Skeletal muscle satellite cell (primary cell): ENCODE data around the gene RAB3IL1.

Experiments used
- H3K27me3 ChIP-seq: 2 replicates; pipeline ENCODE4 v1.7.0; 2013; ENCODE audit warnings: low read length; ENCODE audit not compliant: control insufficient read depth, insufficient read depth
- H3K36me3 ChIP-seq: 2 replicates; pipeline ENCODE4 v1.7.0; 2013; ENCODE audit warnings: mild to moderate bottlenecking, control low read depth, low read length; ENCODE audit not compliant: insufficient read depth
- H3K4me1 ChIP-seq: 2 replicates; pipeline ENCODE4 v1.7.0; 2013; ENCODE audit warnings: low read length; ENCODE audit not compliant: control insufficient read depth, insufficient read depth
- H3K4me2 ChIP-seq: 2 replicates; pipeline ENCODE4 v1.7.0; 2013; ENCODE audit warnings: mild to moderate bottlenecking, low read length
- H3K4me3 ChIP-seq: 2 replicates; pipeline ENCODE4 v1.7.0; 2013; ENCODE audit warnings: low read length
- H3K9ac ChIP-seq: 2 replicates; pipeline ENCODE4 v1.7.0; 2013; ENCODE audit warnings: mild to moderate bottlenecking, low read depth, low read length, moderate library complexity
- H3K9me3 ChIP-seq: replicated peaks from 2 replicates; pipeline ENCODE4 v1.7.0; 2013; ENCODE audit warnings: mild to moderate bottlenecking, control low read depth, low read length

Gene RAB3IL1

DNA sequence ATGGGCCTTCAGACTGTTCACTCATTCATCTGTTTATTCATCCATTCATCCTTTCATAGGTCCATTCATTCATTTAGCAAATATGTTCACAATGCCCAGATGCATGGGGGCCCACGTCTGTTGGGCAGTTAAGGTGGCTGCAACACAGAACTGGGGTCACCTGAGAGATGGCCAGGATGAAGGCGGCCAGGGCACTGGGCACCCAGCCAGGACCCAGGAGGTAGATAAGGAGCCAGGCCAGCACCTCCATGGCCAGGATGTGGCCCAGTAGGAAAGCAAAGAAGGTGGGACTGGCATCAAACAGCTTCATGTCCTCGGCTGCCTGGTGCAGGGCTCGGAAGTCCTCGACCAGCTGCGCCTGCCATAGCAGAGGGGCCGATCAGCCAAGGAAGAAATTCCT is 38.2 kb downstream of the RAB3IL1 start:
- no peak overlapping the region for H3K4me3 ChIP-seq
- H3K4me2 ChIP-seq: no peak overlapping the region
- peaks cover 44% of the 10 kb centered on the region for H3K4me1 ChIP-seq
- no peaks in the 10 kb centered on the region for H3K9me3 ChIP-seq
- no peaks in the 10 kb centered on the region for H3K27me3 ChIP-seq
- H3K36me3 ChIP-seq: peaks cover 52% of the 10 kb centered on the region
- H3K9ac ChIP-seq: no peak overlapping the region

DNA sequence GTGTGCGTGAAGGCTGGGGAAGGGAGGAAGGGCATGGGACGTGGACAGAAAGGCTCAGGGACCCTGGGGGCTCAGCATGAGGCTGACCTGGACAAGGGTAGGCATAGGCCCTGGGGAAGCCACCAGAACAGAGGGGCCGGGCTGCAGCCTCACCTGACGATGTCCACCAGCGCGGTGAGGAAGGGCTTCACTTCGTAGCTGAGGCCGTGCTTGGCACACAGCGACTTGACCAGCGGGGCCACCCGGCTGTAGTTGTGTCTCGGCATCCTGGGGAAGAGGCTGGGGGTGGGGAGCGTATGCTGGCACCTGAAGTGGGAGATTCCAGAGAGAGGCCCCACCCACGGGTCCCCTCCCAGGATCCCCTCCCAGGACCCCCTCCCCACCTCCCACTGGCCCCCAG is 41.7 kb downstream of the RAB3IL1 start:
- Histone ChIP-seq H3K9ac (no peak overlapping the region), H3K9me3 (no peaks in the 10 kb centered on the region), H3K4me2 (no peak overlapping the region), H3K4me1 (peaks cover 41% of the 10 kb centered on the region), H3K27me3 (no peaks in the 10 kb centered on the region), H3K4me3 (no peak overlapping the region), H3K36me3 (peaks cover 61% of the 10 kb centered on the region)

GRCh38 chr11:61874853-61875252 is 42.5 kb downstream of the RAB3IL1 start:
- no peak overlapping the region for H3K4me2 ChIP-seq
- H3K36me3 ChIP-seq: peaks cover 61% of the 10 kb centered on the region
- H3K9me3 ChIP-seq: no peaks in the 10 kb centered on the region
- peaks cover 37% of the 10 kb centered on the region for H3K4me1 ChIP-seq
- no peak overlapping the region for H3K4me3 ChIP-seq
- H3K27me3 ChIP-seq: no peaks in the 10 kb centered on the region
- no peak overlapping the region for H3K9ac ChIP-seq

GRCh38 chr11:61874377-61874809 is 43.0 kb downstream of the RAB3IL1 start:
- no peaks in the 10 kb centered on the region for H3K9me3 ChIP-seq
- no peak overlapping the region for H3K4me2 ChIP-seq
- H3K4me3 ChIP-seq: no peak overlapping the region
- H3K27me3 ChIP-seq: no peaks in the 10 kb centered on the region
- peaks cover 57% of the 10 kb centered on the region for H3K36me3 ChIP-seq
- H3K4me1 ChIP-seq: peaks cover 33% of the 10 kb centered on the region
- no peak overlapping the region for H3K9ac ChIP-seq

- no peaks in the 10 kb centered on the region for H3K27me3 ChIP-seq
- no peak overlapping the region for H3K4me3 ChIP-seq
- H3K4me2 ChIP-seq: no peak overlapping the region
- no peaks in the 10 kb centered on the region for H3K9me3 ChIP-seq
- H3K36me3 ChIP-seq: peaks cover 51% of the 10 kb centered on the region
- H3K4me1 ChIP-seq: peaks cover 31% of the 10 kb centered on the region
- H3K9ac ChIP-seq: no peak overlapping the region
Observed at GRCh38 chr11:61873588-61874376, 43.6 kb downstream of the RAB3IL1 start.

DNA sequence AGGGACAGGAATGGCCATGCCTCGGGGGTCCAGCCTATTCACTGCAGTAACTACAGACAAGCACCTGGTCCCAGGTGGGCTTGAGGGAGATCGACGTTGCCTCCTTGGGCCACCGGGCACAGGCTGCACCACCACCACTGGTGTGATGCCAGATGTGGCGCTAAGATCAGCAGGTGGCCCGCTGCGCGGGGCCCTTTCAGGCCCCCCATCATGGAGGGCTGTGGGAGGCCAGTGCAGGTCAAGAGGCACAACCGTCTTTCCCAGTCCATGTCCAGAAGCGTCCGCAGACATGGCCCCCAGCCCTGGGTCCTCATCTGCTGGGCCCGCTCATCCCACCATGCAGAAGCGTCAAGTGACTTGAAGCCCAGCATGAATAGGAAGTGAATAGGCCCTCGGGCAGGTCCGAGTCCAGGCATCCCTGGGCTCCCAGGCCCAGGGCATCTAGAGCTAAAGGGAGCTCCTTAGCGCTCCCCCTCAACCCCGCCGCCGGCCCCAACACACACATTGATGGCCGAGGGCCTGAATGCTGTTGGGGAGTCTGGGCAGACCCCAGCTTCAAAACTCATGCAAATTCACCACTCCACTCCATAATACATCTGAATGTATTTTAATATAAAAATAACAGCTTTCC is 44.3 kb downstream of the RAB3IL1 start:
- Histone ChIP-seq H3K36me3 (peaks cover 44% of the 10 kb centered on the region), H3K4me1 (peaks cover 31% of the 10 kb centered on the region), H3K4me2 (no peak overlapping the region), H3K4me3 (no peak overlapping the region), H3K9ac (no peak overlapping the region), H3K27me3 (no peaks in the 10 kb centered on the region), H3K9me3 (no peaks in the 10 kb centered on the region)

DNA sequence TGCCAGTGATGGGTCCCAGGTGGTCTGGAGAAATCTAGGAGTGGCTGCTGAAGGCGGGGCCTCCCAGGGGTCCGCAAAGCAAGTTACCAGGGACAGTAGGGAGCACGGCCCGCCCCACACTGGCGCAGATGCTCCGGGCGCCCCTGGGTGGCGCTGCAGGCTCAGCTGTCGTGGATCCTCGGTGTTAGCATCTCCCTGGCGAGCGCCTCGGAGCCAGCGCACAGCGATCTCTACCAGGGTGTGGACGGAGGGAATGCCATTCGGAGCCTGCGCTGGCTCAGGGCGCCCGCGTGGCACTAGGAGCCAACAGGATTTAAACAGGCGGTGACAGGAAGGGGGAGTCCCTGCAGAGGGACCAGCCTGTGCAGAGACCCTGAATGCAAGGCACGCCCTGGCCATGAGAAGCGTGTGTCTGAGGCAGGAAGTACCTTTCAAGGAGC is 46.2 kb downstream of the RAB3IL1 start:
- Histone ChIP-seq H3K9ac (peak overlapping the region; percentile 45), H3K4me3 (peak overlapping the region; percentile 7), H3K36me3 (peaks cover 26% of the 10 kb centered on the region), H3K9me3 (no peaks in the 10 kb centered on the region), H3K4me1 (peaks cover 31% of the 10 kb centered on the region), H3K27me3 (no peaks in the 10 kb centered on the region), H3K4me2 (peak overlapping the region; percentile 63)

DNA sequence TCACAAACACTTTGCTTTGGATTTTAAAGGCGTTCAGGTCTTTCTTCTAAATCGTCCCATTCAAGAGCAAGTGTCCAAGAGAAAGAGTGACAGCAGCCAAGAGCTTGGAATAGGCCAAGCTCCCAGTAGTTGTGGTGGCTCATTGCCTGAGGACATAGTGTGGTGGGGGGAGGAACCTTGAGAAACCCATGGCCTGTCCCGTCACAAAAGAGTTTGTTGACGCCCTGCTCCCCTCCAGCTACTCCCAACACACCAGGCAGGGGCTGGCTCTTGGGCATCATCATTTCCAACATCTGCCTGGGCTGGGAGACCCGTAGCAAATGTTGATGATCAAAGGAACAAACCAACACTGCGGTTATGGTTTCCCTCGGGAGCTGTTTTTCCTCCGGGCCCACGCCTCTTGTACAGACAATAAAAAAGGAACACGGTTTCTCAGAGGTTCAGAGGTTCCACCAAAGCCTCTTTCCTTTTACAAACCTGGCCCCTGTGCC is 46.8 kb downstream of the RAB3IL1 start:
- H3K27me3 ChIP-seq: no peaks in the 10 kb centered on the region
- no peak overlapping the region for H3K4me3 ChIP-seq
- peak overlapping the region; percentile 45 for H3K9ac ChIP-seq
- H3K4me1 ChIP-seq: peaks cover 31% of the 10 kb centered on the region
- H3K36me3 ChIP-seq: peaks cover 27% of the 10 kb centered on the region
- H3K9me3 ChIP-seq: no peaks in the 10 kb centered on the region
- H3K4me2 ChIP-seq: peak overlapping the region; percentile 63

- Histone ChIP-seq H3K36me3 (peaks cover 27% of the 10 kb centered on the region), H3K27me3 (no peaks in the 10 kb centered on the region), H3K9me3 (no peaks in the 10 kb centered on the region), H3K4me2 (no peak overlapping the region), H3K4me3 (no peak overlapping the region), H3K4me1 (peaks cover 29% of the 10 kb centered on the region), H3K9ac (no peak overlapping the region)
Observed at GRCh38 chr11:61869708-61870451, 47.5 kb downstream of the RAB3IL1 start.

- Histone ChIP-seq H3K4me3 (no peak overlapping the region), H3K4me2 (no peak overlapping the region), H3K9me3 (no peaks in the 10 kb centered on the region), H3K27me3 (no peaks in the 10 kb centered on the region), H3K4me1 (peaks cover 24% of the 10 kb centered on the region), H3K9ac (no peak overlapping the region), H3K36me3 (peaks cover 26% of the 10 kb centered on the region)
Observed at GRCh38 chr11:61869429-61869707, 48.0 kb downstream of the RAB3IL1 start.

DNA sequence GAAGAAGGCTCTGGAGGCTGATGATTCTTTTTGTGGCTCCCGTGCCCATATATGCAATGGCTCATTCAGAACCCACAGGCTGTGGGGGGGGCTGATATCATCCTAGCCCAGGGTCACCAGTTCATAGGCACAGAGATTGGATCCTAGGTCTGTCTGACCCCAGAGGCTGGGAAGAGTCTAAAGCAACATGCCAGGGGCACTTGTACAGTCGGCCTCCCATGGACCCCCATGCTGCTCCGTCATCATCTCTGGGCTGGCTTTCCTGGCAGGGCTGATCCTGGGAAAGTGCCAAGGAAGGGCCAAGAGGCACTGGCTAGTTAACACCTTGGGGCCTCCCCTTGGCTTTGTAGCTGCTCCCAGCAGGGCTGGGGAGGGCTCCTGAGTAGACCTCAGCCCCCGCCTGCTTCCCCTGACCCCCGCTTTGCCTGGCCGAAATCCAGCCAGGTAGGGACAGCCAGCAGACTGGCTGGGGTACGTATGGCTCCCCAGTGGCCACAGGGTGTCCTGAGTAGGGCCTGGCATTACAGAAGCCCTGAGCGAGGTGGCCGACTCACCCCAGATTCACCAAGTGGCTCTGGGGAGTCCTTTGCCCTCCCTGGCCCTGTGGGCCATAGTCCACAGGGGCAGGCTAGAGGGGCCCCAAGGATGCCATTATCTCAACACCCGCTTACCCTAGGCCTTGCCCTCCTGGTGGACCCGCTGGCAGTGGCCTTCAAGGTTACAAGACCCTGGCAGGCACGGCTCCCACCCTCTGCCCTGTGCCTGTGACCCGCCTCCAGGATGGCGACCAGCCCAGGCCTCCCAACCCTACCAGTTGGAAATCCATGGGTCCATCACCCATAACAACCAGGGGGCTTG is 48.6 kb downstream of the RAB3IL1 start:
- no peak overlapping the region for H3K4me2 ChIP-seq
- H3K36me3 ChIP-seq: peaks cover 21% of the 10 kb centered on the region
- no peak overlapping the region for H3K9ac ChIP-seq
- no peaks in the 10 kb centered on the region for H3K9me3 ChIP-seq
- no peak overlapping the region for H3K4me3 ChIP-seq
- H3K27me3 ChIP-seq: no peaks in the 10 kb centered on the region
- peaks cover 19% of the 10 kb centered on the region for H3K4me1 ChIP-seq
